NCI-H524 (cell line): Measurements from ENCODE around the gene PRKCA.
A peak's percentile ranks its signal among the peaks of the same experiment; 100 is the strongest.
"Not testable (repeated sequence)": the region's sequence is repeated elsewhere in the genome, so short reads cannot be mapped to it uniquely, and the experiment has no call there.

Experiments used
- DNase-seq, 2 experiments: peaks; one replicate each; lab custom pipeline; 2025; lab: John Stamatoyannopoulos, UW

PRKCA gene

GRCh38 chr17:66684731-66685130 lies 382.3 kb downstream of the PRKCA start:
- no peak for DNase-seq

- DNase-seq = peak; percentile 85 to 90
These were observed 384.2 kb downstream of the PRKCA start for GRCh38 chr17:66686601-66687000.

GRCh38 chr17:66687570-66688284 lies 385.3 kb downstream of the PRKCA start:
- DNase-seq = no peak

- no peak for DNase-seq
These were observed 386.8 kb downstream of the PRKCA start for GRCh38 chr17:66689221-66689620.

- no peak for DNase-seq
These were observed 387.8 kb downstream of the PRKCA start for GRCh38 chr17:66690166-66690565.

GRCh38 chr17:66691644-66692420 lies 389.4 kb downstream of the PRKCA start:
- no peak for DNase-seq

GRCh38 chr17:66692421-66692690 lies 389.9 kb downstream of the PRKCA start:
- no peak for DNase-seq

- DNase-seq = no peak
These were observed 392.7 kb downstream of the PRKCA start for GRCh38 chr17:66695098-66695497.

- DNase-seq = no peak
These were observed 395.9 kb downstream of the PRKCA start for GRCh38 chr17:66698270-66698669.

GRCh38 chr17:66701462-66701861 lies 399.0 kb downstream of the PRKCA start:
- DNase-seq = no peak

- no peak for DNase-seq
These were observed 399.9 kb downstream of the PRKCA start for GRCh38 chr17:66702106-66702936.

- no peak for DNase-seq
These were observed 402.6 kb downstream of the PRKCA start for GRCh38 chr17:66704858-66705520.

- DNase-seq = no peak
These were observed 404.5 kb downstream of the PRKCA start for GRCh38 chr17:66706851-66707450.

GRCh38 chr17:66711401-66711800 lies 409.0 kb downstream of the PRKCA start:
- DNase-seq = peak in 1 of 2 experiments; percentile 37

- no peak for DNase-seq
These were observed 409.5 kb downstream of the PRKCA start for GRCh38 chr17:66711881-66712321.

GRCh38 chr17:66712453-66712852 lies 410.0 kb downstream of the PRKCA start:
- no peak for DNase-seq

- not testable (repeated sequence) for DNase-seq
These were observed 410.7 kb downstream of the PRKCA start for GRCh38 chr17:66713021-66713532.

- no peak for DNase-seq
These were observed 411.2 kb downstream of the PRKCA start for GRCh38 chr17:66713533-66714042.

- DNase-seq = peak; percentile 29 to 74
These were observed 411.9 kb downstream of the PRKCA start for GRCh38 chr17:66714046-66715023.

- DNase-seq = no peak
These were observed 412.8 kb downstream of the PRKCA start for GRCh38 chr17:66715076-66715675.
